HepG2 (cell line): ENCODE measurements around the gene LTC4S. TPM values are rescaled to one million over a fixed set of nuclear protein-coding genes. Genes with fewer than 3 reads are reported as not detected.

Source experiments
- CCDC6 ChIP-seq: sonication (generic); formaldehyde crosslinking; IDR thresholded peaks from 2 replicates; pipeline ENCODE4 v1.8.1; 2022; ENCODE audit warnings: mild to moderate bottlenecking, missing genetic modification reagents, moderate library complexity
- YEATS2 ChIP-seq: sonication (generic); formaldehyde crosslinking; IDR thresholded peaks from 2 replicates; pipeline ENCODE4 v1.4.0; 2020; ENCODE audit warnings: missing genetic modification reagents, borderline replicate concordance
- ZNF782 ChIP-seq: sonication (generic); formaldehyde crosslinking; IDR thresholded peaks from 2 replicates; pipeline ENCODE4 v1.4.0; 2020; ENCODE audit warnings: missing genetic modification reagents, mild to moderate bottlenecking, borderline replicate concordance
- polyA plus RNA-seq, 8 experiments: library from polyadenylated mRNA; depleted of rRNA in 3 of 8; stranded (reverse) in 7 of 8; unstranded in 1 of 8; fragments of >200 nt; fragmentation: Illumina TruSeq in 4 of 8; extraction: Trizol in 4 of 8; gene quantifications; 2 replicates each; pipeline versions ENCODE4 v1.2.1 to v1.2.3, GENCODE V29; 2011 to 2016; ENCODE audit warnings: low read depth in 4 of 8, missing spikeins in 1 of 8, mixed read lengths in 1 of 8; ENCODE audit not compliant: insufficient read depth in 1 of 8
- total RNA-seq, 5 experiments: library from RNA; depleted of rRNA; stranded (reverse); fragments of >200 nt; fragmentation: Illumina TruSeq; extraction: Trizol; gene quantifications; 2 replicates each; pipeline ENCODE4 v1.2.3, GENCODE V29; 2016; ENCODE audit warnings: low read depth in 1 of 5
- TF ChIP-seq, protein P1 (sequence below): sonication (generic); formaldehyde crosslinking; IDR thresholded peaks from 2 replicates; pipeline ENCODE4 v1.5.0; 2020; ENCODE audit warnings: mild to moderate bottlenecking, missing genetic modification reagents, moderate library complexity
- TF ChIP-seq, protein P2 (sequence below): sonication (generic); IDR thresholded peaks from 2 replicates; pipeline ENCODE4 v1.6.1; 2016; ENCODE audit warnings: low read depth, borderline replicate concordance
- TF ChIP-seq, protein P3 (sequence below): sonication (generic); formaldehyde crosslinking; IDR thresholded peaks from 2 replicates; pipeline ENCODE4 v1.8.0; 2022; ENCODE audit warnings: missing genetic modification reagents, mild to moderate bottlenecking, borderline replicate concordance

Gene LTC4S
- total and polyA plus RNA-seq, 2 of the 13 experiments (the other 11 are each of a cell fraction or from before 2014, with no cell fraction given) = 0.35 TPM; not detected in 1

DNA sequence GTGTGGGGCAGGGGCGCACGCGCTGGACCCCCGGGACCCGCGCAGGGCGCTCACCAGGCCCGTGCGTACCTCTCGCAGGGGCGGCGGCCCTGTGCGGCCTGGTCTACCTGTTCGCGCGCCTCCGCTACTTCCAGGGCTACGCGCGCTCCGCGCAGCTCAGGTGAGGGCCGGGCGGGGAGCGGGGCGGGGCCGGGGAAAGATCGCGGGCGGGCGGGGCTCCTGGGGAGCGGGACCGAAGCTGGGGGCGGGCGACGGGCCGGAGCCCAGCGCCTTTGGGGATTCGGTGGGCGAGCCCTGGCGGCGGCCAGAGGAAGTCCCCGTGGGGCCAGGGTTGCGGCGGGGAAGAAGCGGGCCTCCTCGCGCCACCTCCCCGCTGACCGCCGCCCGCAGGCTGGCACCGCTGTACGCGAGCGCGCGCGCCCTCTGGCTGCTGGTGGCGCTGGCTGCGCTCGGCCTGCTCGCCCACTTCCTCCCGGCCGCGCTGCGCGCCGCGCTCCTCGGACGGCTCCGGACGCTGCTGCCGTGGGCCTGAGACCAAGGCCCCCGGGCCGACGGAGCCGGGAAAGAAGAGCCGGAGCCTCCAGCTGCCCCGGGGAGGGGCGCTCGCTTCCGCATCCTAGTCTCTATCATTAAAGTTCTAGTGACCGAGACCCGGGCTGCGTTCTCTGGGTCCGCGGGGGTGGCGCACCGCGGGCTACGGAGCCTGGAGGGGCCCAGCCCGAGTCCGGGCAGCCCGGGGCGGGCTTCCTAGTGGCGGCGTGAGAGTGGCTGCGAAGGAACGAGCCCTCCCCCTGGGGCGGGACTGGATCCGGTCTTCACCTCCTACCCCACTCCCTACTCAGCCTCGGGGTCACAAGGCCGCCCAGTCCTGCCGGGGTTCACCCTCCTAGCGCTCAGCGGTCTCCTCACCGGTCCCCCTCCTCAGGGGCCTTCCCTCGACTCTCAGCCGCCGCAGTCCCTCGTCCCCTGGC is 2.4 kb downstream of the LTC4S start (continued):
- TF ChIP-seq, protein P1, sequence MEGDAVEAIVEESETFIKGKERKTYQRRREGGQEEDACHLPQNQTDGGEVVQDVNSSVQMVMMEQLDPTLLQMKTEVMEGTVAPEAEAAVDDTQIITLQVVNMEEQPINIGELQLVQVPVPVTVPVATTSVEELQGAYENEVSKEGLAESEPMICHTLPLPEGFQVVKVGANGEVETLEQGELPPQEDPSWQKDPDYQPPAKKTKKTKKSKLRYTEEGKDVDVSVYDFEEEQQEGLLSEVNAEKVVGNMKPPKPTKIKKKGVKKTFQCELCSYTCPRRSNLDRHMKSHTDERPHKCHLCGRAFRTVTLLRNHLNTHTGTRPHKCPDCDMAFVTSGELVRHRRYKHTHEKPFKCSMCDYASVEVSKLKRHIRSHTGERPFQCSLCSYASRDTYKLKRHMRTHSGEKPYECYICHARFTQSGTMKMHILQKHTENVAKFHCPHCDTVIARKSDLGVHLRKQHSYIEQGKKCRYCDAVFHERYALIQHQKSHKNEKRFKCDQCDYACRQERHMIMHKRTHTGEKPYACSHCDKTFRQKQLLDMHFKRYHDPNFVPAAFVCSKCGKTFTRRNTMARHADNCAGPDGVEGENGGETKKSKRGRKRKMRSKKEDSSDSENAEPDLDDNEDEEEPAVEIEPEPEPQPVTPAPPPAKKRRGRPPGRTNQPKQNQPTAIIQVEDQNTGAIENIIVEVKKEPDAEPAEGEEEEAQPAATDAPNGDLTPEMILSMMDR (CRISPR knock-in tag) = peak; percentile 71; the same call in 1 of the 2 replicates
- TF ChIP-seq, protein P2, sequence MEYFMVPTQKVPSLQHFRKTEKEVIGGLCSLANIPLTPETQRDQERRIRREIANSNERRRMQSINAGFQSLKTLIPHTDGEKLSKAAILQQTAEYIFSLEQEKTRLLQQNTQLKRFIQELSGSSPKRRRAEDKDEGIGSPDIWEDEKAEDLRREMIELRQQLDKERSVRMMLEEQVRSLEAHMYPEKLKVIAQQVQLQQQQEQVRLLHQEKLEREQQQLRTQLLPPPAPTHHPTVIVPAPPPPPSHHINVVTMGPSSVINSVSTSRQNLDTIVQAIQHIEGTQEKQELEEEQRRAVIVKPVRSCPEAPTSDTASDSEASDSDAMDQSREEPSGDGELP = 0 out of 2 replicates have a peak, but pooled peaks have one; percentile 5
- TF ChIP-seq, protein P3, sequence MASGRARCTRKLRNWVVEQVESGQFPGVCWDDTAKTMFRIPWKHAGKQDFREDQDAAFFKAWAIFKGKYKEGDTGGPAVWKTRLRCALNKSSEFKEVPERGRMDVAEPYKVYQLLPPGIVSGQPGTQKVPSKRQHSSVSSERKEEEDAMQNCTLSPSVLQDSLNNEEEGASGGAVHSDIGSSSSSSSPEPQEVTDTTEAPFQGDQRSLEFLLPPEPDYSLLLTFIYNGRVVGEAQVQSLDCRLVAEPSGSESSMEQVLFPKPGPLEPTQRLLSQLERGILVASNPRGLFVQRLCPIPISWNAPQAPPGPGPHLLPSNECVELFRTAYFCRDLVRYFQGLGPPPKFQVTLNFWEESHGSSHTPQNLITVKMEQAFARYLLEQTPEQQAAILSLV (CRISPR knock-in tag) = 0 out of 2 replicates have a peak, but pooled peaks have one; percentile 30
- TF ChIP-seq CCDC6 (CRISPR knock-in tag) = peak; percentile 74; the same call in 1 of the 2 replicates
- TF ChIP-seq ZNF782 = peak; percentile 24; the same call in 1 of the 2 replicates
- 0 out of 2 replicates have a peak, but pooled peaks have one; percentile 23 for TF ChIP-seq YEATS2 (CRISPR knock-in tag)
